GM18951 (cell line): ENCODE measurements around the gene CA7.

ENCODE experiments used
- POLR2A ChIP-seq: IDR thresholded peaks from 4 replicates; pipeline ENCODE4 v1.6.1; 2011; ENCODE audit warnings: mild to moderate bottlenecking; ENCODE audit not compliant: insufficient read length, insufficient read depth; ENCODE audit errors: extremely low read depth
- in situ Hi-C: fragments of 300-500 bp; cut with MboI; formaldehyde crosslinking; loops from one replicate; pipeline ENCODE4 v1.12.0; 2022; ENCODE audit warnings: low sequenced_read_pairs, mixed read lengths, inconsistent platforms; ENCODE audit not compliant: unreplicated experiment

CA7 gene

GRCh38 chr16:66832661-66833305, 11.4 kb upstream of the CA7 start:
- TF ChIP-seq POLR2A = no peak
- in situ Hi-C loops = no loop called here

DNA sequence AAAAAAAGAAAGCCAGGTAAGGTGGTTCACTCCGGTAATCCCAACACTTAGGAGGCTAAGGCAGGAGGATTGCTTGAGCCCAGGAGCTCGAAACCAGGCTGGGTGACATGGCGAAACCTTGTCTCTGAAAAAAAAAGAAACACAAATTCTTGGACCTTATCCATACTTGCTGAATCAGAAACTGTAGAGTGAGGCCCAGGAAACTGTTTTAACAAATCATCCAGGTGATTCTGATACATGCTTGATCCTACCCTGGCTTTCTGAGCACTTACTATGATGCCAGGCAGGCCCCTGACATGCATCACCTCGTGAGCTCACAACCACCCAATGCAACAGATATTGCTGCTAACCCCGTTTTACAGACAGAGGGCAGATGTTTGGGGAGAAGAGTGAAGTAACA, 9.5 kb upstream of the CA7 start:
- no peak for TF ChIP-seq POLR2A
- in situ Hi-C loops = no loop called here

- in situ Hi-C loops = no loop called here
- no peak for TF ChIP-seq POLR2A
Measured at GRCh38 chr16:66840883-66841282, 3.3 kb upstream of the CA7 start.

- no peak for TF ChIP-seq POLR2A
- in situ Hi-C loops = no loop called here
Measured at GRCh38 chr16:66841366-66841765, 2.8 kb upstream of the CA7 start.

DNA sequence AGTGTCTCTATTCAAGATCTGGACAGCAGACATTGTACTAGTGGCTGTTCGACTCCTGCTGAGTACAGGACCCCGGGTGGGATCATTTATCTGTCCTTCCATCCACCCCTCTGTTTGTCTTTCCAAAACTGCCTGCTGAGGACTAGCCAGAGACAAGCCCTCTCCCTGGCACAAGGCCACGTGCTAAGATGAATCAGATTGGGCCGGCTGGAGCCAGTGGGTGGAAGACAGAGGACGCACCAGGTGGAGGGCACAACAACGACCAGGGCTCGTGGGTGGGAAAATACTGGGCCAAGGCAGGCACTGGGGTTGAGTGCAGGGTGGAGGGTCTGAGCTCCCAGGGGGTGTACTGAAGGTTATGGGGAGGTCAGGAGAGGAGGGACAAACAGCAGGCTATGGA, 1.4 kb upstream of the CA7 start:
- TF ChIP-seq POLR2A = no peak
- in situ Hi-C loops = no loop called here

- in situ Hi-C loops = no loop called here
- TF ChIP-seq POLR2A = no peak
Measured at GRCh38 chr16:66843191-66843590, 1.0 kb upstream of the CA7 start.

- in situ Hi-C loops = no loop called here
- no peak for TF ChIP-seq POLR2A
Measured at GRCh38 chr16:66844009-66844341, 239 bp upstream of the CA7 start.

- in situ Hi-C loops = no loop called here
- TF ChIP-seq POLR2A = no peak
Measured at GRCh38 chr16:66845080-66845410, 831 bp downstream of the CA7 start.

- TF ChIP-seq POLR2A = no peak
- in situ Hi-C loops = no loop called here
Measured at GRCh38 chr16:66845791-66846221, 1.6 kb downstream of the CA7 start.

GRCh38 chr16:66846266-66846665, 2.1 kb downstream of the CA7 start:
- in situ Hi-C loops = no loop called here
- no peak for TF ChIP-seq POLR2A

- in situ Hi-C loops = no loop called here
- no peak for TF ChIP-seq POLR2A
Measured at GRCh38 chr16:66846831-66847230, 2.6 kb downstream of the CA7 start.

DNA sequence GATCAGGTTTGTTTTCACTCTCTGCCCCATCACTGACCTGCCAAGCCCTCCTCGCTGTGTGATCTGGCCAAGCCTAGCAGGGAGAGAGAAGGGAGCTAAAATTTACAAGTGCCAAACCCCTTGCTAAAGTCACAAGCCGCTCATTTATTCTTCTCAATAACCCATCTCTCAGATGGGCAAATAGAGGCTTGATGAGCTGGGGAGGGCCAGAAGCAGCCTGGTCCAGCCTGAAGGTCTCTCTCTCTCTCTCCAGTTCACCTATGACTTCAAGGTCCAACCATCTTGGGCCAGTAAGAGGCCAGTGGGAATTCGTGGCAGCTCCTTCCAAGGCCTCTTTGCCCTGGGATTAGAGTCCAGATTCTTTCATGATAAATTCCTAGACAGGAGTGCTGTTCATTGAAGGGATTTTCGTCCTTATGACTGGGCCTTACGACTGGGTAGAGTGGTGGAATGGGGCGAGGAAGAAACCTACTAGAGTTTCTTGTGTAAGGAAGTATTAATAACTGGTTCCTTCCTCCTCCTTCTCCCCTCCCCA, 3.4 kb downstream of the CA7 start:
- in situ Hi-C loops = no loop called here
- no peak for TF ChIP-seq POLR2A

DNA sequence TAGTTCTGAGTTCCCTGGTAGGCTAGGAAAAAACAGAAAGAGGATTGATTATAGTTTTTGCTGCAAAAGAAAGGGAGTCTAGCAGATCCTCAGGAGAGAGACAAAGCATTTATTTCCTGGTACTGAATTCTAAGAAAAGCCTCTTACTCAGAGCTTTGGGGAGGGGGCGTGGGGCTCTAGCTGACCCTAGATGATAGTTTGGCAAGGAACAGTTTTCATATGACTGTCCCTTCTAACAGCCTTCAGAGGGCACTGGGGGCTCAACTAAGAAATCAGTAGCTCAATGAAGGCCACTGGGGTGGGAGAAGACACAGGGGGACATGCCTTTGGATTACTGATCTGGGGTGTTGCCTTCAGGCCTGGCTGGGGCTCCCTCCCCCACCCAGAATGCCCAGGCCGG, 4.0 kb downstream of the CA7 start:
- in situ Hi-C loops = no loop called here
- no peak for TF ChIP-seq POLR2A

DNA sequence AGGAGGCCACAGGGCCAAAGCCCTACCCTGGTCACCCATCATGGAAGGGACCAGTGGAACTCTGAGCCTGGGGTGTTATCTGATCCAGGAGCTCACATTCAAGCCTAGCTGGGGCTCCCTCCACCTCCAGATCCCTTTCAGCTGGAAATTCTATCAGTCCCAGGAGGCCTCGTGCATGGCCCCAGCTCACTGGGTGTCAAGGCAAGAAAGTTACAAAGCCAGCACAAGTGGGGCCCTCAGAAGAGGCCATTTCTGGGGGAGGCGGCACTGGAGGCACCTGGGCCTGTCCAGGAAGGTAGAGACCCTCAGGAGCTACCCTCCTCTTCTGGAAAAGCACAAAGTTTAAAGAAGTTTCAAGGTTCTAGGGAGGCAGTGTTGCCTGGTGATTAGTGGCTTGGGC, 4.8 kb downstream of the CA7 start:
- in situ Hi-C loops = no loop called here
- TF ChIP-seq POLR2A = no peak

DNA sequence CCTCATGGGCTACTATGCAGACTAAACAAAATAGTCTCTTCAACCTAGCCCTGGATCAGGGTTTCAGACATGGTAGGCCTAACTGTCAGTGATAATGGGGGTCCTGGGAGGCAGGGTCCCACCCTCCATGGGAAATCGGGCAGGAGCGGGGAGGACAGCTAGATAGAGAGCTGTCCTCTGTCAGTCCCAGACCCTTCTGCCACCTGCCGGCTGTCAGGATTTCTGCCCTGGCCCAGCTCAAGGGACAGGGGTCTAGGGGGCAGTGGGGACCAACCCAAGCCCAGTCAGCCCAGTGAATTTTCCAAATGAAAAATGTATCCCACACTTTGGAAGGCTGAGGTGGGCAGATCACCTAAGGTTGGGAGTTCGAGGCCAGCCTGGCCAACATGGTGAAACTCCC, 5.3 kb downstream of the CA7 start:
- TF ChIP-seq POLR2A = no peak
- in situ Hi-C loops = no loop called here
